22Rv1 (cell line): ENCODE results near the gene FAM120A.

Experiments used
- ZFX ChIP-seq: fragments of 450-650 bp; IDR thresholded peaks from 2 replicates; pipeline ENCODE4 v1.6.1; 2017; ENCODE audit warnings: antibody characterized with exemption, borderline replicate concordance
- TF ChIP-seq, protein P1 (sequence below): fragments of 450-650 bp; IDR thresholded peaks from 2 replicates; pipeline ENCODE4 v1.5.1; 2017; ENCODE audit warnings: mild to moderate bottlenecking

DNA sequence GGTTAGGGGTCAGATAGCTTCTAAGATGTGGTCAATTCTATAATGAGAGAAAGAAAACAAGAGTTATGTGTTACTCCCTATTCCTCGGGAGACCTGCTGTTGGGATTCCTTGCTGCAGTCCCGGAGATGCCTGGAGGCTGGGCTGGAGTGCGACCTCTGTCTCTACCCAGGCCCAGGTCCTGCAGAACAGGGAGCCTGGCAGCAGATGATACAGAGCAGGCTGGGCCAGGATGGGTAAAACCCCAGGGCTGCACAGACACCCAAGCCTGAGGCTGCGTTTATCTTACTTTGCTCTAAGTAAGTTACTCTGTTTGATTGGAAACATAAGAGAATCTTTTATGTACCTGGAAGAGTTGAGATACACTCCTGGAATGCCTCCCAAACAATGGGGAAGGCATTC lies 28.8 kb downstream of the FAM120A start:
- no peak for TF ChIP-seq ZFX
- TF ChIP-seq, protein P1, sequence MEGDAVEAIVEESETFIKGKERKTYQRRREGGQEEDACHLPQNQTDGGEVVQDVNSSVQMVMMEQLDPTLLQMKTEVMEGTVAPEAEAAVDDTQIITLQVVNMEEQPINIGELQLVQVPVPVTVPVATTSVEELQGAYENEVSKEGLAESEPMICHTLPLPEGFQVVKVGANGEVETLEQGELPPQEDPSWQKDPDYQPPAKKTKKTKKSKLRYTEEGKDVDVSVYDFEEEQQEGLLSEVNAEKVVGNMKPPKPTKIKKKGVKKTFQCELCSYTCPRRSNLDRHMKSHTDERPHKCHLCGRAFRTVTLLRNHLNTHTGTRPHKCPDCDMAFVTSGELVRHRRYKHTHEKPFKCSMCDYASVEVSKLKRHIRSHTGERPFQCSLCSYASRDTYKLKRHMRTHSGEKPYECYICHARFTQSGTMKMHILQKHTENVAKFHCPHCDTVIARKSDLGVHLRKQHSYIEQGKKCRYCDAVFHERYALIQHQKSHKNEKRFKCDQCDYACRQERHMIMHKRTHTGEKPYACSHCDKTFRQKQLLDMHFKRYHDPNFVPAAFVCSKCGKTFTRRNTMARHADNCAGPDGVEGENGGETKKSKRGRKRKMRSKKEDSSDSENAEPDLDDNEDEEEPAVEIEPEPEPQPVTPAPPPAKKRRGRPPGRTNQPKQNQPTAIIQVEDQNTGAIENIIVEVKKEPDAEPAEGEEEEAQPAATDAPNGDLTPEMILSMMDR = no peak
